ENCODE data around the gene TNFAIP2. TPM values are rescaled to one million over a fixed set of nuclear protein-coding genes. Genes with fewer than 3 reads are reported as not detected.

Gene TNFAIP2
- total and polyA plus RNA-seq, 3 experiments from 2014 or later = 0.70 to 1.4 TPM; not detected in 1

DNA sequence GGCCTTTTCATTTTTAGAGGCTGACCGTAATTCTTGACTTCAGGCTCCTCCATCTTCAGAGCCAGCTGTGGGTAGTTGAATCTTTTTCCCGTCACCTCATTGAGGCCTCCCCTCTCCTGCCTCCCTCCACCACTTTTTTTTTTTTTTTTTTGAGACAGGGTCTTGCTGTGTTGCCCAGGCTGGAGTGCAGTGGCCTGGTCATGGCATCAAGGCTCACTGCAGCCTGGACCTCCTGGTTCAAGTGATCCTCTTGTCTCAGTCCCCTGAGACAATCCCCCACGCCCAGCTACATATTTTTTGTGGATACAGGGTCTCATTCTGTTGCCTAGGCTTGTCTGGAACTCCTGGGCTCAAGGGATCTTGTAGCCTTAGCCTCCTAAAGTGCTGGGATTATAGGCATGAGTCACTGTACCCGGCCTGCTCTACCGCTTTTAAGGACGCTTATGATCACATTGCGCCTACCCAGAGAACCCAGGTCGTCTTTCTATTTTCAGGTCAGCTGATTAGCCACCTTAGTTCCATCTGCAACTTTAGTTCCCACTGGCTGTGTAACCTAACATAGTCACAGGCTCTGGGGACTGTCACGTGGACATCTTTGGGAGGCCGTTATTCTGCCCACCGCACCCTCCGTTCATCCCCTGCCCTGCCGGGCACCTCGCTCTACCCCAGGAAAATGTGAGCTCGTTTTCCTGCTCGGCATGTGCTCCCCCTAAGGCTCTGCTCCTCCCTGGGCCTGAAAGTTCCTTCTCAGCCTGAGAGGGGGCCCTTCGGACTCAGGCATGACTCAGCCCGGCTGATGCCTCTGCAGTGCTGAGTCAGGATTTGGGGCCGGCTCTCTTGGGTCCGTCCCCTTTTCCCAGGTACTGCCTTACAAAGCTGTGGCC is 13.4 kb downstream of the TNFAIP2 start:
- no peak overlapping the region for H3K4me3 ChIP-seq (ENCODE audit: low read length)
- H3K27me3 Mint-ChIP-seq = peaks cover 10 to 19% of the 10 kb centered on the region in 2 donors
- peak overlapping the region; percentile 28 for H3K27ac ChIP-seq (ENCODE audit: low read depth, low read length)
- H3K36me3 Mint-ChIP-seq = no peaks in the 10 kb centered on the region
- ChIA-PET POLR2A (no interaction called here), CTCF (no interaction called here)
- H3K9me3 ChIP-seq (ENCODE audit: low read length) = no peaks in the 10 kb centered on the region
- DNase-seq = peak in 1 of 5 donors; percentile 20
- no peaks in the 10 kb centered on the region for H3K27me3 ChIP-seq (ENCODE audit: insufficient read depth, low read length, poor library complexity, severe bottlenecking)
- no peak overlapping the region for H3K4me3 Mint-ChIP-seq
- no peaks in the 10 kb centered on the region for H3K36me3 ChIP-seq (ENCODE audit: insufficient read depth, low read length)
- no peaks in the 10 kb centered on the region for H3K4me1 ChIP-seq (ENCODE audit: insufficient read depth, low read length)
- H3K27ac Mint-ChIP-seq = no peak overlapping the region
- no peaks in the 10 kb centered on the region for H3K9me3 Mint-ChIP-seq
- peaks cover 0 to 13% (median 6%) of the 10 kb centered on the region in 3 donors for H3K4me1 Mint-ChIP-seq

DNA sequence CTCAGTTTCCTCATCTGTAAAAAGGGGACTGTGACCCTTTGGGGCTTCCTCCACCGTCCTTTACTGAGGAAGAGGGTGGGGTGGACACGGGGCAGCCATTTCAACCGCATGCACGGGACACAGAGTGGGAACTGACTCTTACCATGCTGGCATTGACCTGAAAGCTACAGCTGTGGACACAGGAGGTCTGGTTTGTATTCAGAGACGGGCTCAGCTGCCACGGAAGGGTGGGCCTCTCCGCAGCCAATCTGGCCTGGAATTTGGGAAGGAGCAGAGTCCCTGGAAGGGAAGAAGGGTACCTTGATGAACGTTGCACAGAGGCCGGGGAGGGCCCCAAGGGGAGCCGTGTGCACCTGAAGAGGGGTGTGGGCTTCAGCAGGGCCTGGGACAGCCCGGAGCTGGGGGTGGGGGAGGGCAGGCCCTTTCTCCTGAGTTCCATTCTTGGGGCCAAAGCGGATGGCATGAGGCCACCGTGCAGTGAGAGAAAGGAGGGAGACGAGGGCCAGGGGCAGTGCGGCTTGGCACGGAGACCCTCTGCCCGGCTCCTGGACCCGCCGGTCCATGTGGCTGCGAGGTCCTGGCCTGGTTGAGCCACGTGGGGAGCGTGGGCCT is 14.5 kb downstream of the TNFAIP2 start:
- H3K27me3 Mint-ChIP-seq = peaks cover 15 to 30% of the 10 kb centered on the region in 2 donors
- no peaks in the 10 kb centered on the region for H3K9me3 Mint-ChIP-seq
- no peak overlapping the region for H3K4me3 Mint-ChIP-seq
- ChIA-PET POLR2A (interaction anchor here (0.6 kb wide), 1 partner anchor 318 kb away, joined by 3 read pairs; no protein-coding TSS in a partner anchor), CTCF (no interaction called here)
- Histone ChIP-seq H3K36me3 (ENCODE audit: insufficient read depth, low read length) (no peaks in the 10 kb centered on the region), H3K4me1 (ENCODE audit: insufficient read depth, low read length) (no peaks in the 10 kb centered on the region), H3K27ac (ENCODE audit: low read depth, low read length) (no peak overlapping the region), H3K27me3 (ENCODE audit: insufficient read depth, low read length, poor library complexity, severe bottlenecking) (no peaks in the 10 kb centered on the region), H3K4me3 (ENCODE audit: low read length) (no peak overlapping the region), H3K9me3 (ENCODE audit: low read length) (no peaks in the 10 kb centered on the region)
- H3K4me1 Mint-ChIP-seq = peaks cover 0 to 13% (median 6%) of the 10 kb centered on the region in 3 donors
- H3K36me3 Mint-ChIP-seq = no peaks in the 10 kb centered on the region
- no peak for DNase-seq
- no peak overlapping the region for H3K27ac Mint-ChIP-seq

GRCh38 chr14:103138301-103139131 is 15.3 kb downstream of the TNFAIP2 start:
- Mint-ChIP-seq H3K4me1 (peaks cover 0 to 13% (median 6%) of the 10 kb centered on the region in 3 donors), H3K36me3 (no peaks in the 10 kb centered on the region), H3K4me3 (no peak overlapping the region), H3K9me3 (no peaks in the 10 kb centered on the region), H3K27me3 (peaks cover 18 to 37% of the 10 kb centered on the region in 2 donors), H3K27ac (no peak overlapping the region)
- Histone ChIP-seq H3K4me3 (ENCODE audit: low read length) (no peak overlapping the region), H3K27me3 (ENCODE audit: insufficient read depth, low read length, poor library complexity, severe bottlenecking) (peaks cover 2% of the 10 kb centered on the region), H3K9me3 (ENCODE audit: low read length) (no peaks in the 10 kb centered on the region), H3K27ac (ENCODE audit: low read depth, low read length) (no peak overlapping the region), H3K36me3 (ENCODE audit: insufficient read depth, low read length) (no peaks in the 10 kb centered on the region), H3K4me1 (ENCODE audit: insufficient read depth, low read length) (no peaks in the 10 kb centered on the region)
- DNase-seq = no peak
- POLR2A ChIA-PET = no interaction called here
- CTCF ChIA-PET = no interaction called here

DNA sequence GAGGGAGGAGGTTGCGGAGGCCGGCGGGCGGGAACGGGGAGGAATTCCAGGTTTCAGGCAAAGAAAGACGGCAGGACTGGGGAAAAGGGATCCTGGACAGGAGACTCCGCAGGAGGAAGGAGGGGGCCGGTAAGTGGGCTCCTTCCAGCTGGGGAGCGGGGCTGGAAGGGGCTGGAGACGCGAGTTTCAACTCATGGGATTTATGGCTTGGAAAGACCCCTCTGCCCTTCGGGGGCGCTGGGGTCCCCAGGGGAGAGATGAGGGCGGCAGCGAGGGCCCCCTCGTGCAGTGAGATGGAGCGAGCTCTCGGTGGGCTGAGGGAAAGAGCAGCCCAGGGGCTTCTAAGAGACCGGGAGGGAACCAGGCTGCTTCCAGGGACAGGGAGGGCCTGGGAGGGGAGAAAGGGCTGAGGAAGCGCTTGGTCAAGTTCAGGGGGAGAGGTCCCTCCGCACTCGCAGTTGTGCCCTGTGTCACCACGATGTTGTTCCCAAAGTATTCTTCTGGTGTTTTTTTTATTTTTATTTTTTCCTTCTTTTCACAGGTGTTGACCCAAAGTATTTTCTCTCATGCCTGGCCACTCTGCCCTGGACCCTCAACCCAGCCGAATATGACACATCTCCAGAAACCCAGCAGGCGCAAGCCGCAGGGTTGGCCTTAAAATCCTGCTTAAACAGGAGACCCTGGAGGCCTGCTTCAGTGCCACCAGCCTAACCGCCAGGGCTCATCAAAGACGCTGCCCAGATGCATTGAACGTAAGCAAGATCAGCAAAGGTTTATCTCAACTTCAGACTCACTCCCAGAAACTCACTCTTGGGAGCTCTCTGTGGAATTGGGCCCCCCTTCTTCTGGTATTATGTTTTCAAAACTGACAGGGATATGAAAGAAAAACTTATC is 16.1 kb downstream of the TNFAIP2 start:
- no peak for DNase-seq
- Mint-ChIP-seq H3K4me3 (no peak overlapping the region), H3K27me3 (peaks cover 20 to 42% of the 10 kb centered on the region in 2 donors), H3K4me1 (peaks cover 0 to 13% (median 6%) of the 10 kb centered on the region in 3 donors), H3K9me3 (no peaks in the 10 kb centered on the region), H3K36me3 (no peaks in the 10 kb centered on the region), H3K27ac (no peak overlapping the region)
- Histone ChIP-seq H3K4me3 (ENCODE audit: low read length) (no peak overlapping the region), H3K9me3 (ENCODE audit: low read length) (no peaks in the 10 kb centered on the region), H3K27ac (ENCODE audit: low read depth, low read length) (no peak overlapping the region), H3K36me3 (ENCODE audit: insufficient read depth, low read length) (no peaks in the 10 kb centered on the region), H3K4me1 (ENCODE audit: insufficient read depth, low read length) (no peaks in the 10 kb centered on the region), H3K27me3 (ENCODE audit: insufficient read depth, low read length, poor library complexity, severe bottlenecking) (peaks cover 3% of the 10 kb centered on the region)
- CTCF ChIA-PET = interaction anchor here (1.6 kb wide), 1 partner anchor 11 kb away, joined by 4 read pairs; no protein-coding TSS in a partner anchor
- POLR2A ChIA-PET = no interaction called here

DNA sequence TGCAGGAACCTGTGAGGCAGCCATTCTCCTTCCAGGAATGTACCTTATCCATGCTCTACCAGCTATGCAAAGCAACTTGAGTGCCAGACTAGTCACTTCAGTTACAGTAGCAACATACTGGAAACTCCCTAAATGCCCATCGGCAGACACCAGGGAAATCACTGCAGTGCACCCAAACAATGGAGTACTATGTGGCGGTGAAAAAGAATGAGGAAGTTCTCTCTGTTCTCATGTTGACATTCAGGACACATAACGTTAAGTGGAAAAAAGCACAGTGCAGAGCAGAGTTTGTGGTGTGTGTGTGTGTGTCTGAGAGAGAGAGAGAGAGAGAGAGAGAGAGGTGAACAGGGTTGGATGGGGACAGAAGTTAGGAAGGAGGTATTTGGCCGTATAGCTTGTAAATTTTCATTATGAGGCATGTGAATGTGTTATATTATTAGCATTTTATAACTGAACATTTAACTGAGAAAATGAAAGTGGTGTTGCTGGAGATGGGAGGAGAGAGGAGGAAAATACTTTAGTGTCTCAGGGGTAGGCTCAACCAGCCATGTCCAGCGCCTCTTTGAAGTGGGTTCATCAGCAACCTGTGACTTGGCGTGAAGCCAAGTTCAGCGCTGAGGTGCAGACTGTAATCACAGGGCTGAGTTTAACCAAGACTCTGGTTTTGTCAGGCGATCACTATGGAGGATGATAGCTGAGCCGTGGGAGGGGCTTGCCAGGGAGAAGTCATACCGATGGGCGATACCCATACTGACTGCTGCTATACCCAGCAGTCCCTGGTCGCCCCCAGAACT is 17.3 kb downstream of the TNFAIP2 start:
- peaks cover 0 to 13% (median 6%) of the 10 kb centered on the region in 3 donors for H3K4me1 Mint-ChIP-seq
- DNase-seq = no peak
- CTCF ChIA-PET = interaction anchor here (1.6 kb wide), 1 partner anchor 9 kb away, joined by 4 read pairs; no protein-coding TSS in a partner anchor
- Histone ChIP-seq H3K36me3 (ENCODE audit: insufficient read depth, low read length) (no peaks in the 10 kb centered on the region), H3K27ac (ENCODE audit: low read depth, low read length) (no peak overlapping the region), H3K27me3 (ENCODE audit: insufficient read depth, low read length, poor library complexity, severe bottlenecking) (peaks cover 3% of the 10 kb centered on the region), H3K9me3 (ENCODE audit: low read length) (no peaks in the 10 kb centered on the region), H3K4me1 (ENCODE audit: insufficient read depth, low read length) (no peaks in the 10 kb centered on the region), H3K4me3 (ENCODE audit: low read length) (no peak overlapping the region)
- peaks cover 21 to 47% of the 10 kb centered on the region in 2 donors for H3K27me3 Mint-ChIP-seq
- POLR2A ChIA-PET = no interaction called here
- no peaks in the 10 kb centered on the region for H3K36me3 Mint-ChIP-seq
- H3K27ac Mint-ChIP-seq = peak overlapping the region in 3 of 8 donors; percentile 9 to 87 (median 19)
- H3K4me3 Mint-ChIP-seq = peak overlapping the region in 5 of 7 donors; percentile 3 to 68 (median 59)
- no peaks in the 10 kb centered on the region for H3K9me3 Mint-ChIP-seq

DNA sequence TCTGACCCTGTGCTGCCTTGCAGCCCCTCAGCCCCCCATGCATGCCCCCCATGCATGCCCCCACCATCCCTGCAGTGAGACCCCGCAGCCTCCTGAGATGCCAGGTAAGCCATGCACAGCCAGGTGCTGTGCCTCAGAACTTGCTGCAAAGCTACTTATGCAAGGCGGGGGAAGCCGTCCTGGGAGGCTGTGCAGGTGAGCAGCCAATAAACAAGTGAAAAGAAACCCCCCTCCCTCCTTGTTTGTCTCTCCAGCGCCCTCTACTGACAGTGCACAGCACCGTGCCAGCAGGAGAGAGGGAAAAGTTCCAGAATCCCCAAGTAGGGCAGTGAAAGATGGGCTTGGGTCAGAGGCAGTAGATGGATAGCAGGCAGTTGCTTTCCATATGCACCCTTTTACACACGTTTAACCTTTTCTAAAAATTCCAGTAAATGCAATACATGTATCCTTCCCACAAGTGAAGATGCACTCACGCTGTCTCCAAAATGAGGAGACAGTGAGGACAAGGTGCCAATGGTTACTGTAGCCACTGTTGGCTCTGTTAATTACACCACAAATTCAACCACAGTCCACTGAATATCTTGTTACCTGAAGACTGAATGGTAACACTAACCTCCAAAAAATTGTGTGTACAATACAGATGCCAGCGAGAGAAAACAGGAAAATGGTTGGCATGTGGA is 18.0 kb downstream of the TNFAIP2 start:
- no peaks in the 10 kb centered on the region for H3K36me3 Mint-ChIP-seq
- H3K27ac Mint-ChIP-seq = no peak overlapping the region
- no peak overlapping the region for H3K27ac ChIP-seq (ENCODE audit: low read depth, low read length)
- H3K4me3 Mint-ChIP-seq = peak overlapping the region in 2 of 7 donors; percentile 3 to 59
- ChIA-PET CTCF (interaction anchor here (1.6 kb wide), 1 partner anchor 9 kb away, joined by 4 read pairs; no protein-coding TSS in a partner anchor), POLR2A (no interaction called here)
- peak in 1 of 5 donors; percentile 13 for DNase-seq
- no peaks in the 10 kb centered on the region for H3K9me3 ChIP-seq (ENCODE audit: low read length)
- no peaks in the 10 kb centered on the region for H3K36me3 ChIP-seq (ENCODE audit: insufficient read depth, low read length)
- H3K9me3 Mint-ChIP-seq = no peaks in the 10 kb centered on the region
- H3K27me3 Mint-ChIP-seq = peaks cover 21 to 54% of the 10 kb centered on the region in 2 donors
- peaks cover 0 to 13% (median 6%) of the 10 kb centered on the region in 3 donors for H3K4me1 Mint-ChIP-seq
- no peak overlapping the region for H3K4me3 ChIP-seq (ENCODE audit: low read length)
- no peaks in the 10 kb centered on the region for H3K4me1 ChIP-seq (ENCODE audit: insufficient read depth, low read length)
- H3K27me3 ChIP-seq (ENCODE audit: insufficient read depth, low read length, poor library complexity, severe bottlenecking) = peaks cover 3% of the 10 kb centered on the region
